ENCODE results near the gene SGSM2.

SGSM2 gene

DNA sequence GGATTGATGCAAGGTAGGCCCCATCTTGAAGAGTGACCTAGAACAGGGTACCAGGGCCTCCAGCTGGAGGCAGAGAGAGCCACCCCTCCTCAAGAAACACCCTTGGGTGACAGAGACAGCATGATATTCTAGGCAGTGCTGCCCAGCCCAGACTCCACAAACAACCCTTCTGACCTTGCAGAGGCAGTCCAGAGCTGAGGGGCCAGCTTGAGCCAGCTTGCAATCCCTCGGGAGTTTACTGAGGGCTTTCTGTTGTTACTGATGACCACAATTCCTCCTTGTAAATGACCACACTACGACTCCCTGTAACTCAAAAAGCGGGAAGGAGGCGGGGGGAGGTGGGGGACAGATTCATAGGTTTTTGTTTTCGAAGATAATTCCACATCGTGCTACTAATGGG is 82.2 kb downstream of the SGSM2 start:
- Histone ChIP-seq H3K27ac (ENCODE audit: low read depth, low read length) (peak overlapping the region; percentile 13), H3K9ac (ENCODE audit: low read length) (no peak overlapping the region), H3K36me3 (ENCODE audit: control insufficient read depth, insufficient read depth, low read length) (peaks cover 10% of the 10 kb centered on the region), H3K27me3 (ENCODE audit: control insufficient read depth, insufficient read depth, low read length) (no peaks in the 10 kb centered on the region), H3K4me3 (ENCODE audit: low read length) (no peak overlapping the region), H3K4me1 (ENCODE audit: control insufficient read depth, insufficient read depth, low read length) (peaks cover 7% of the 10 kb centered on the region)

DNA sequence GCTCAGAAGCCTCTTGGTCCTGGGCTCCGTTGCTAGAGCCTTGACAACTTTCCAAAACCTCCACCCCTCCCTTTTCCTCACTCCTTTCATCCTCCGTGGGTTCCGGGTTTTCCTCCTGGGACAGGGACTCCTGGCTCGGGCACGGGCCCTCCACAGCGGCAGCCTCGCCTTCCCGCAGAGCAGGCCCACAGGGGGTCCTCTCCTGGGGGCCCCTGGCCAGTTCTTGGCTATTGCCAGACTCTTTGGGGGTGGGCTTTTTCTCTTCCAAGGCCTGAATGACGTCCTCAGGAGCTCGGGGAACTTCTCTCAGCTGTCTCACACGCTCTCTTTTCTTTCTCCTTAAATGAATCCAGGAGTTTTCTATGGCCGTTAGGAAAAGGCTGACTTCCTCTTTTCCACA is 82.9 kb downstream of the SGSM2 start:
- Histone ChIP-seq H3K9ac (ENCODE audit: low read length) (no peak overlapping the region), H3K4me3 (ENCODE audit: low read length) (no peak overlapping the region), H3K27ac (ENCODE audit: low read depth, low read length) (no peak overlapping the region), H3K27me3 (ENCODE audit: control insufficient read depth, insufficient read depth, low read length) (no peaks in the 10 kb centered on the region), H3K4me1 (ENCODE audit: control insufficient read depth, insufficient read depth, low read length) (peaks cover 7% of the 10 kb centered on the region), H3K36me3 (ENCODE audit: control insufficient read depth, insufficient read depth, low read length) (peaks cover 10% of the 10 kb centered on the region)

DNA sequence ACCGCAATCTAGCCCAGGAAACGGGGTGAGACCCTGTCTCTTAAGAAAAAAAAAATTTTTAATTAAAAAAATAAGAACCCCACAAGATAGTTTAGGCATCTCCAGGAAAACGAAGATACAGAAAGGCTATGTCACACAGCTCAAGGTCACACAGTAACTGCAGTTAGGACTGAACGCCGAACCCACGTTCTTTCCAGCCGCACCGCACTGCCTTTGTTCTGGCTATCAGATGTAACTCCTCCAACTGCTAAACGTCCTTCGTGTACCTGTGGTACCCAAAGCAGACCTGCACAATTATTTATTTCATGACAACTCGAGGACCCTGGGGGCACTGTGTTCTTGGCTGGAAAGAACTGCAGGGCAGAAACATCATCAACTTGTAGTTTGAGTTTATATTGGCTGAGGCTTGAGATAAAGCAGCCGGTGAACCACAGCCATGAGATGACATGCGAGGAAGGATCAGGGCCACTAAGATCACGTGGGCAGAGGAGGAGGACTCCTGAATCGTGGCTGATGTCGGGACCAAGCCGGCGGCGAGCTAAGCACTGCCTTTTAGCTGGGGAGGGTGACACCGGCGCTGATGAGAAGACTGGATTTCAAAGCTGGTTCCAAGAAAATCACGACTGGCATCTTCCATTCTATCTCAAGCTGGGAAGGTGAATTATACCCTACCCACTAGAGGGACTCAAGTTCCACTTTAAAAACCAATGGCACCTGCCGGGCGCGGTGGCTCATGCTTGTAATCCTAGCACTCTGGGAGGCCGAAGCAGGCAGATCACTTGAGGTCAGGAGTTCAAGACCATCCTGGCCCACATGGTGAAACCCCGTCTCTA is 84.2 kb downstream of the SGSM2 start:
- Histone ChIP-seq H3K9ac (ENCODE audit: low read length) (no peak overlapping the region), H3K4me3 (ENCODE audit: low read length) (no peak overlapping the region), H3K4me1 (ENCODE audit: control insufficient read depth, insufficient read depth, low read length) (peaks cover 3% of the 10 kb centered on the region), H3K27ac (ENCODE audit: low read depth, low read length) (peak overlapping the region; percentile 44), H3K27me3 (ENCODE audit: control insufficient read depth, insufficient read depth, low read length) (no peaks in the 10 kb centered on the region), H3K36me3 (ENCODE audit: control insufficient read depth, insufficient read depth, low read length) (peaks cover 10% of the 10 kb centered on the region)

DNA sequence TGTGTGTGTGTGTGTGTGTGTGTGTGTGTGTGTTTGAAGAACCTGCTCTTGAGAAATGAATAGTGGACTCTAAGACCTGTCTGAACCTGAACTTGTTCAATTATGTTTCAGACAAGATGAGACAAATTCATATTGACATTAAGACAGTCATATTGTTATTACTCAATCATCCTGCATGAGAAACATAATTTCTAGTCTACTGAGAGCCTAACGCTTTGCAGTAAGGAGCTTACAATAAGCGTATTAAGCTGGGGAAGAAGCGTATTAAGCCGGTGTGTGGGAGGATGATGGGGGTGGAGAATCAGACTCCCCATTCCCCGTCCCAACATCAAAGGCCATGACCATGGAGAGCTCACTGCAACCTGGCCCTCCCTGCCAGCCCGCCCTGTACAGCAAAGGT is 86.0 kb downstream of the SGSM2 start:
- Histone ChIP-seq H3K27me3 (ENCODE audit: control insufficient read depth, insufficient read depth, low read length) (no peaks in the 10 kb centered on the region), H3K4me3 (ENCODE audit: low read length) (no peak overlapping the region), H3K36me3 (ENCODE audit: control insufficient read depth, insufficient read depth, low read length) (peaks cover 10% of the 10 kb centered on the region), H3K27ac (ENCODE audit: low read depth, low read length) (no peak overlapping the region), H3K4me1 (ENCODE audit: control insufficient read depth, insufficient read depth, low read length) (peaks cover 3% of the 10 kb centered on the region), H3K9ac (ENCODE audit: low read length) (no peak overlapping the region)

DNA sequence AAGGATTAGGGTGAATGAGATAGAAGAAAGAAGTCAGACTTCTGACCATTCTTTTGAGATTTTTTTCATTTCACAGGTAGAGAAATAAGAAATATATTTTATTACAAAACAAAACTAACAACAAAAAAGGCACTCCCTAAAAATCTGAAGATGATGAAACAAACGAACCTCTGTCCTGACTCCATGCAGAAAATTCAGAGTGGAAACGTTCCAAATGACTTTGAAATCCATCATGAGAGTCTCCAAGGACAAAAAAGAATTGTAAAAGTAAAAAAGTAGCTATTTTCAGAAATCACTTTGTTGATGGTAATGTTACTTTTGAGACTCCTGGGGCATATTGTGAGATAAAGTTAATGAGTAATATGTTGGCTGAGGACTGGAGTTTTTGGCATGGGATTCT is 89.9 kb downstream of the SGSM2 start:
- Histone ChIP-seq H3K27ac (ENCODE audit: low read depth, low read length) (no peak overlapping the region), H3K9ac (ENCODE audit: low read length) (no peak overlapping the region), H3K36me3 (ENCODE audit: control insufficient read depth, insufficient read depth, low read length) (no peaks in the 10 kb centered on the region), H3K27me3 (ENCODE audit: control insufficient read depth, insufficient read depth, low read length) (no peaks in the 10 kb centered on the region), H3K4me1 (ENCODE audit: control insufficient read depth, insufficient read depth, low read length) (no peaks in the 10 kb centered on the region), H3K4me3 (ENCODE audit: low read length) (no peak overlapping the region)

DNA sequence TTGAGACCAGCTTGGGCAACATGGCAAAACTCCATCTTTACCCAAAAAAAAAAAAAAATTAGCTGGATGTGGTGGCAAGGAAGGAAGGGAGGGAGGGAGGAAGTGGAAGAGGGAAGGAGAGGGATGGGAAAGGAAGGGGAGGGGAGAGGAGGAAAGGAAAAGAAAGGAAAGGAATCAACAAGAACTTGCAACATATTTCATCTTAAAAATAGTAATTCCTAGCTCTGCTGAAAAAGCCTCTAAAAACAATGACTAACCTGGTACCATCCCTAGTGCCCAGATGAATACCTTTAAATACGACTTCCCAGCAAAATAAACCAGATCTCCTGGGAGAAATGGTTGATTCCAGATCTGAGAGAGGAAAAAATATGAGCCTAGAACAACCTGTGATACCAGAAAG is 90.6 kb downstream of the SGSM2 start:
- Histone ChIP-seq H3K9ac (ENCODE audit: low read length) (no peak overlapping the region), H3K4me3 (ENCODE audit: low read length) (no peak overlapping the region), H3K27me3 (ENCODE audit: control insufficient read depth, insufficient read depth, low read length) (no peaks in the 10 kb centered on the region), H3K4me1 (ENCODE audit: control insufficient read depth, insufficient read depth, low read length) (no peaks in the 10 kb centered on the region), H3K27ac (ENCODE audit: low read depth, low read length) (no peak overlapping the region), H3K36me3 (ENCODE audit: control insufficient read depth, insufficient read depth, low read length) (peaks cover under 1% of the 10 kb centered on the region)
